Measurements from ENCODE around the gene PEA15. TPM values are rescaled to one million over a fixed set of nuclear protein-coding genes. Genes with fewer than 3 reads are reported as not detected.

PEA15 gene
- total RNA-seq, 1 donor from 2014 or later: 325 TPM

- DNase-seq (ENCODE audit: low spot score): no peak
- no peak overlapping the region for H3K27ac Mint-ChIP-seq (ENCODE audit: unreplicated experiment)
- no peak overlapping the region for H3K4me3 Mint-ChIP-seq (ENCODE audit: unreplicated experiment)
- no peaks in the 10 kb centered on the region for H3K9me3 Mint-ChIP-seq (ENCODE audit: low read depth)
- H3K36me3 Mint-ChIP-seq (ENCODE audit: low read depth): peaks cover 20% of the 10 kb centered on the region
- peaks cover 32% of the 10 kb centered on the region for H3K4me1 Mint-ChIP-seq (ENCODE audit: low read depth)
- no peak for TF ChIP-seq CTCF (IDR thresholded peaks at IDR 0.05)
- no peaks in the 10 kb centered on the region for H3K27me3 Mint-ChIP-seq (ENCODE audit: low read depth)
These were observed 15.9 kb downstream of the PEA15 start for GRCh38 chr1:160221089-160221488.

GRCh38 chr1:160222546-160222945 is 17.4 kb downstream of the PEA15 start:
- no peak overlapping the region for H3K27ac Mint-ChIP-seq (ENCODE audit: unreplicated experiment)
- no peak for DNase-seq (ENCODE audit: low spot score)
- TF ChIP-seq CTCF (IDR thresholded peaks at IDR 0.05): no peak
- H3K4me3 Mint-ChIP-seq (ENCODE audit: unreplicated experiment): no peak overlapping the region
- H3K27me3 Mint-ChIP-seq (ENCODE audit: low read depth): no peaks in the 10 kb centered on the region
- H3K36me3 Mint-ChIP-seq (ENCODE audit: low read depth): peaks cover 14% of the 10 kb centered on the region
- no peaks in the 10 kb centered on the region for H3K9me3 Mint-ChIP-seq (ENCODE audit: low read depth)
- H3K4me1 Mint-ChIP-seq (ENCODE audit: low read depth): peaks cover 26% of the 10 kb centered on the region

- no peak for DNase-seq (ENCODE audit: low spot score)
- peaks cover 6% of the 10 kb centered on the region for H3K4me1 Mint-ChIP-seq (ENCODE audit: low read depth)
- no peaks in the 10 kb centered on the region for H3K27me3 Mint-ChIP-seq (ENCODE audit: low read depth)
- H3K9me3 Mint-ChIP-seq (ENCODE audit: low read depth): no peaks in the 10 kb centered on the region
- no peak for TF ChIP-seq CTCF (IDR thresholded peaks at IDR 0.05)
- H3K27ac Mint-ChIP-seq (ENCODE audit: unreplicated experiment): no peak overlapping the region
- peaks cover 20% of the 10 kb centered on the region for H3K36me3 Mint-ChIP-seq (ENCODE audit: low read depth)
- H3K4me3 Mint-ChIP-seq (ENCODE audit: unreplicated experiment): no peak overlapping the region
These were observed 19.4 kb downstream of the PEA15 start for GRCh38 chr1:160224606-160225005.

GRCh38 chr1:160225345-160225744 is 20.2 kb downstream of the PEA15 start:
- H3K27me3 Mint-ChIP-seq (ENCODE audit: low read depth): no peaks in the 10 kb centered on the region
- H3K4me1 Mint-ChIP-seq (ENCODE audit: low read depth): no peaks in the 10 kb centered on the region
- no peak overlapping the region for H3K4me3 Mint-ChIP-seq (ENCODE audit: unreplicated experiment)
- peaks cover 24% of the 10 kb centered on the region for H3K36me3 Mint-ChIP-seq (ENCODE audit: low read depth)
- no peak for DNase-seq (ENCODE audit: low spot score)
- H3K27ac Mint-ChIP-seq (ENCODE audit: unreplicated experiment): no peak overlapping the region
- no peak for TF ChIP-seq CTCF (IDR thresholded peaks at IDR 0.05)
- no peaks in the 10 kb centered on the region for H3K9me3 Mint-ChIP-seq (ENCODE audit: low read depth)

- H3K27me3 Mint-ChIP-seq (ENCODE audit: low read depth): no peaks in the 10 kb centered on the region
- DNase-seq (ENCODE audit: low spot score): no peak
- no peaks in the 10 kb centered on the region for H3K4me1 Mint-ChIP-seq (ENCODE audit: low read depth)
- H3K27ac Mint-ChIP-seq (ENCODE audit: unreplicated experiment): no peak overlapping the region
- no peak overlapping the region for H3K4me3 Mint-ChIP-seq (ENCODE audit: unreplicated experiment)
- no peaks in the 10 kb centered on the region for H3K9me3 Mint-ChIP-seq (ENCODE audit: low read depth)
- H3K36me3 Mint-ChIP-seq (ENCODE audit: low read depth): peaks cover 29% of the 10 kb centered on the region
- no peak for TF ChIP-seq CTCF (IDR thresholded peaks at IDR 0.05)
These were observed 21.4 kb downstream of the PEA15 start for GRCh38 chr1:160226623-160227022.
